B cell (primary cell): Measurements from ENCODE around the gene JPH2. TPM values are rescaled to one million over a fixed set of nuclear protein-coding genes. Genes with fewer than 3 reads are reported as not detected.

Source experiments
- ATAC-seq: fragments of 200-7000 bp; cut with Tn5 transposase; one replicate; pipeline ENCODE4 v1.10.0; 2021; ENCODE audit warnings: low read depth, mild to moderate bottlenecking, moderate number of reproducible peaks, moderate library complexity
- CTCF ChIA-PET: fragments of 350-600 bp; sonication (Branson Sonifier 250); formaldehyde crosslinking; loops from one replicate; lab custom pipeline; 2021; ENCODE audit warnings: antibody characterized with exemption, inconsistent platforms; lab: Charles Lee
- POLR2A ChIA-PET: fragments of 350-600 bp; sonication (Branson Sonifier 250); formaldehyde crosslinking; loops from one replicate; lab custom pipeline; 2021; ENCODE audit warnings: antibody characterized with exemption; lab: Charles Lee
- DNase-seq: peaks from one replicate; pipeline ENCODE4 v3.0.0; 2013
- H2AFZ ChIP-seq: 2 replicates; pipeline ENCODE4 v1.6.1; 2012; ENCODE audit warnings: mild to moderate bottlenecking, low read depth, low read length; ENCODE audit not compliant: insufficient read depth, poor library complexity, severe bottlenecking
- H3K27ac ChIP-seq, 2 donors: 1 replicate in 1 of 2; 2 replicates in 1 of 2; pipeline ENCODE4 v1.5.1; 2012 to 2013; ENCODE audit warnings: low read length in 2 of 2, mild to moderate bottlenecking in 2 of 2, moderate library complexity in 1 of 2
- H3K27me3 ChIP-seq, 4 experiments: fragments of 200-600 bp in 1 of 4; sonication (generic) in 1 of 4; replicated peaks in 1 of 4; 1 replicate in 2 of 4; 2 replicates in 2 of 4; pipeline versions ENCODE4 v1.6.1 to v1.7.0; 2013 to 2016; ENCODE audit warnings: low read length in 3 of 4, mild to moderate bottlenecking in 2 of 4, mixed read lengths in 1 of 4, moderate library complexity in 1 of 4; ENCODE audit not compliant: insufficient read depth in 4 of 4, control insufficient read depth in 3 of 4; ENCODE audit errors: control extremely low read depth in 1 of 4
- H3K36me3 ChIP-seq, 2 experiments: replicated peaks in 1 of 2; 1 replicate in 1 of 2; 2 replicates in 1 of 2; pipeline versions ENCODE4 v1.6.1 to v1.7.1; 2013; ENCODE audit warnings: low read length in 1 of 2; ENCODE audit not compliant: insufficient read depth in 2 of 2, control insufficient read depth in 1 of 2; ENCODE audit errors: control extremely low read depth in 1 of 2, extremely low read depth in 1 of 2
- H3K4me1 ChIP-seq, 2 donors: fragments of 200-600 bp in 1 of 2; sonication (generic) in 1 of 2; 1 replicate in 1 of 2; 2 replicates in 1 of 2; pipeline versions ENCODE4 v1.5.1 to v1.6.1; 2013 to 2017; ENCODE audit warnings: low read length in 2 of 2; ENCODE audit not compliant: control insufficient read depth in 2 of 2, insufficient read depth in 2 of 2
- H3K4me2 ChIP-seq: replicated peaks from 2 replicates; pipeline ENCODE3; 2012; ENCODE audit warnings: mild to moderate bottlenecking, low read depth, low read length; ENCODE audit not compliant: poor library complexity, severe bottlenecking
- H3K4me3 ChIP-seq, 5 experiments: fragments of 200-600 bp in 1 of 5; sonication (generic) in 1 of 5; 1 replicate in 3 of 5; 2 replicates in 2 of 5; pipeline versions ENCODE4 v1.5.1 to v1.7.0; 2011 to 2016; ENCODE audit warnings: low read length in 4 of 5, mild to moderate bottlenecking in 4 of 5, low read depth in 2 of 5, control low read depth in 1 of 5, moderate library complexity in 1 of 5; ENCODE audit not compliant: insufficient read depth in 1 of 5; ENCODE audit errors: control extremely low read depth in 1 of 5, extremely low read depth in 1 of 5
- H3K79me2 ChIP-seq: fragments of 200-600 bp; sonication (generic); one replicate; pipeline ENCODE4 v1.6.0; 2016; ENCODE audit warnings: low read length; ENCODE audit not compliant: control insufficient read depth, insufficient read depth
- H3K9ac ChIP-seq: fragments of 200-600 bp; sonication (generic); 2 replicates; pipeline ENCODE4 v1.6.1; 2017; ENCODE audit warnings: mild to moderate bottlenecking, low read length, moderate library complexity
- H3K9me3 ChIP-seq, 3 donors: one replicate each; pipeline versions ENCODE4 v1.6.1 to v1.7.1; 2013; ENCODE audit warnings: low read length in 2 of 3; ENCODE audit not compliant: control insufficient read depth in 2 of 3, insufficient read depth in 1 of 3; ENCODE audit errors: control extremely low read depth in 1 of 3
- H4K20me1 ChIP-seq: 2 replicates; pipeline ENCODE4 v1.6.0; 2012; ENCODE audit warnings: mild to moderate bottlenecking, low read length; ENCODE audit not compliant: insufficient read depth, control insufficient read depth, poor library complexity, severe bottlenecking
- H3K27ac Mint-ChIP-seq: one replicate; pipeline ENCODE4 v1.8.0; 2021; ENCODE audit warnings: mixed read lengths
- H3K27me3 Mint-ChIP-seq: one replicate; pipeline ENCODE4 v1.8.0; 2021; ENCODE audit warnings: mixed read lengths
- H3K4me1 Mint-ChIP-seq: one replicate; pipeline ENCODE4 v1.8.0; 2021; ENCODE audit warnings: mixed read lengths
- H3K4me3 Mint-ChIP-seq: one replicate; pipeline ENCODE4 v1.8.0; 2021; ENCODE audit warnings: mixed read lengths
- H3K9me3 Mint-ChIP-seq: one replicate; pipeline ENCODE4 v1.8.0; 2022; ENCODE audit warnings: mixed read lengths; ENCODE audit not compliant: insufficient read depth
- CTCF ChIP-seq: fragments of 200-600 bp; IDR thresholded peaks from one replicate; pipeline ENCODE4 v1.8.0; 2022; ENCODE audit warnings: antibody characterized with exemption, mild to moderate bottlenecking
- EZH2 ChIP-seq: IDR thresholded peaks from 2 replicates; pipeline ENCODE4 v1.6.1; 2012; ENCODE audit warnings: borderline replicate concordance, low read depth, mild to moderate bottlenecking, moderate library complexity, low read length; ENCODE audit not compliant: insufficient read depth, poor library complexity, severe bottlenecking
- WGBS: methylation state at CpG from one replicate; pipeline ENCODE4 v1.1.5; 2013; ENCODE audit warnings: missing lambda C conversion rate; ENCODE audit not compliant: insufficient coverage; 5-methylcytosine and 5-hydroxymethylcytosine counted together
- intact Hi-C: fragments of 100-400 bp; cut with micrococcal nuclease; formaldehyde crosslinking; loops from one replicate; pipeline ENCODE4 v1.10.0; 2022
- polyA plus RNA-seq: library from polyadenylated mRNA; depleted of rRNA; stranded (reverse); fragments of >200 nt; gene quantifications from 2 replicates; pipeline ENCODE4 v1.2.3, GENCODE V29; 2012
- total RNA-seq, 2 donors: library from RNA; stranded (reverse); fragments of 120-200 nt in 1 of 2; gene quantifications; 1 replicate in 1 of 2; 2 replicates in 1 of 2; pipeline versions ENCODE4 v1.2.3 to v1.2.4, GENCODE V29; 2013 to 2022

JPH2 gene
- total and polyA plus RNA-seq, 2 donors (not counting 1 experiment from before 2014, with no cell fraction given), result 0.10 TPM; not detected in 1

GRCh38 chr20:44117296-44118184 is 69.4 kb downstream of the JPH2 start:
- peaks cover 0 to 19% (median 5%) of the 10 kb centered on the region in 4 experiments for H3K27me3 ChIP-seq
- Mint-ChIP-seq H3K9me3 (no peaks in the 10 kb centered on the region), H3K27ac (no peak overlapping the region), H3K4me1 (peaks cover 3% of the 10 kb centered on the region), H3K4me3 (no peak overlapping the region), H3K27me3 (peaks cover 50% of the 10 kb centered on the region)
- no peak overlapping the region for H3K4me3 ChIP-seq
- intact Hi-C loops, result loop anchor here (5.0 kb wide), 1 partner anchor 750 kb away; no protein-coding TSS in a partner anchor
- no peaks in the 10 kb centered on the region for H3K36me3 ChIP-seq
- POLR2A ChIA-PET, result no interaction called here
- no peak overlapping the region for H3K27ac ChIP-seq
- no peak for TF ChIP-seq EZH2
- no peak for TF ChIP-seq CTCF
- 83% methylated on average over 8 of the region's 8 CpGs for WGBS
- CTCF ChIA-PET, result interaction anchor here (1.0 to 7.8 kb wide), 10 partner anchors 10 to 367 kb away, joined by 3 to 78 read pairs (median 6); partner anchors contain the start of gene FITM2
- no peak for ATAC-seq
- no peak overlapping the region for H3K9ac ChIP-seq
- no peaks in the 10 kb centered on the region for H3K79me2 ChIP-seq
- H3K4me1 ChIP-seq, result no peaks in the 10 kb centered on the region
- no peaks in the 10 kb centered on the region for H3K9me3 ChIP-seq
- H4K20me1 ChIP-seq, result no peaks in the 10 kb centered on the region
- H3K4me2 ChIP-seq, result no peak overlapping the region
- no peak overlapping the region for H2AFZ ChIP-seq
- DNase-seq, result no peak
